Endodermal cell (in vitro differentiated cells): ENCODE results near the gene MAP3K4. TPM values are rescaled to one million over a fixed set of nuclear protein-coding genes. Genes with fewer than 3 reads are reported as not detected.

ENCODE experiments used
- DNase-seq: peaks from one replicate; pipeline ENCODE4 v3.0.0-alpha.2; 2017
- H3K27ac ChIP-seq: 2 replicates; pipeline ENCODE4 v1.5.1; 2013; ENCODE audit warnings: mild to moderate bottlenecking, low read depth, low read length, moderate library complexity
- H3K27me3 ChIP-seq: 2 replicates; pipeline ENCODE4 v1.6.1; 2013; ENCODE audit warnings: mild to moderate bottlenecking, low read length, moderate library complexity; ENCODE audit not compliant: insufficient read depth, control insufficient read depth, poor library complexity, severe bottlenecking
- H3K36me3 ChIP-seq: 2 replicates; pipeline ENCODE4 v1.7.0; 2013; ENCODE audit warnings: mild to moderate bottlenecking, low read length, moderate library complexity; ENCODE audit not compliant: control insufficient read depth, insufficient read depth
- H3K4me1 ChIP-seq: one replicate; pipeline ENCODE4 v1.7.0; 2013; ENCODE audit warnings: low read length; ENCODE audit not compliant: control insufficient read depth, insufficient read depth
- H3K4me3 ChIP-seq: 2 replicates; pipeline ENCODE4 v1.5.1; 2013; ENCODE audit warnings: mild to moderate bottlenecking, low read length, moderate library complexity
- H3K9ac ChIP-seq: 2 replicates; pipeline ENCODE4 v1.6.1; 2013; ENCODE audit warnings: mild to moderate bottlenecking, low read length, moderate library complexity; ENCODE audit not compliant: poor library complexity, severe bottlenecking; ENCODE audit errors: extremely low read depth
- H3K9me3 ChIP-seq: 2 replicates; pipeline ENCODE4 v1.6.1; 2013; ENCODE audit warnings: mild to moderate bottlenecking, low read length, moderate library complexity; ENCODE audit not compliant: control insufficient read depth
- H3K27ac Mint-ChIP-seq: 2 replicates; pipeline ENCODE4 v1.8.0; 2020; ENCODE audit warnings: mixed read lengths
- H3K27me3 Mint-ChIP-seq: 2 replicates; pipeline ENCODE4 v1.8.0; 2021; ENCODE audit warnings: mild to moderate bottlenecking, mixed read lengths; ENCODE audit not compliant: insufficient read depth
- H3K36me3 Mint-ChIP-seq: 2 replicates; pipeline ENCODE4 v1.8.0; 2020; ENCODE audit warnings: low read depth, mixed read lengths
- H3K4me1 Mint-ChIP-seq: 2 replicates; pipeline ENCODE4 v1.8.0; 2020; ENCODE audit warnings: mixed read lengths
- H3K4me3 Mint-ChIP-seq: 2 replicates; pipeline ENCODE4 v1.8.0; 2020; ENCODE audit warnings: mild to moderate bottlenecking, moderate library complexity, mixed read lengths
- H3K9me3 Mint-ChIP-seq: 2 replicates; pipeline ENCODE4 v1.8.0; 2020; ENCODE audit warnings: mild to moderate bottlenecking, mixed read lengths
- CTCF ChIP-seq: fragments of 200-600 bp; sonication (generic); conservative IDR thresholded peaks from 2 replicates; pipeline ENCODE4 v1.5.0; 2021; ENCODE audit warnings: antibody characterized with exemption, mild to moderate bottlenecking
- WGBS, 2 experiments: methylation state at CpG; one replicate each; pipeline versions ENCODE4 v1.1.5 to v1.1.7; 2013; ENCODE audit warnings: missing lambda C conversion rate in 2 of 2, mixed read lengths in 1 of 2; ENCODE audit not compliant: insufficient coverage in 1 of 2, insufficient read length in 1 of 2; 5-methylcytosine and 5-hydroxymethylcytosine counted together
- total RNA-seq, 2 donors: library from RNA; stranded (reverse); fragmentation: NEBNext Ultra II Directional in 1 of 2; extraction: Animal tissue kit (Norgen Biotek cat#: 25700) in 1 of 2; gene quantifications; 2 replicates in 1 of 2; 3 replicates in 1 of 2; pipeline ENCODE4 v1.2.1, GENCODE V29; 2021

MAP3K4 gene
- total RNA-seq, 2 donors from 2014 or later = 82.8 to 105 TPM

DNA sequence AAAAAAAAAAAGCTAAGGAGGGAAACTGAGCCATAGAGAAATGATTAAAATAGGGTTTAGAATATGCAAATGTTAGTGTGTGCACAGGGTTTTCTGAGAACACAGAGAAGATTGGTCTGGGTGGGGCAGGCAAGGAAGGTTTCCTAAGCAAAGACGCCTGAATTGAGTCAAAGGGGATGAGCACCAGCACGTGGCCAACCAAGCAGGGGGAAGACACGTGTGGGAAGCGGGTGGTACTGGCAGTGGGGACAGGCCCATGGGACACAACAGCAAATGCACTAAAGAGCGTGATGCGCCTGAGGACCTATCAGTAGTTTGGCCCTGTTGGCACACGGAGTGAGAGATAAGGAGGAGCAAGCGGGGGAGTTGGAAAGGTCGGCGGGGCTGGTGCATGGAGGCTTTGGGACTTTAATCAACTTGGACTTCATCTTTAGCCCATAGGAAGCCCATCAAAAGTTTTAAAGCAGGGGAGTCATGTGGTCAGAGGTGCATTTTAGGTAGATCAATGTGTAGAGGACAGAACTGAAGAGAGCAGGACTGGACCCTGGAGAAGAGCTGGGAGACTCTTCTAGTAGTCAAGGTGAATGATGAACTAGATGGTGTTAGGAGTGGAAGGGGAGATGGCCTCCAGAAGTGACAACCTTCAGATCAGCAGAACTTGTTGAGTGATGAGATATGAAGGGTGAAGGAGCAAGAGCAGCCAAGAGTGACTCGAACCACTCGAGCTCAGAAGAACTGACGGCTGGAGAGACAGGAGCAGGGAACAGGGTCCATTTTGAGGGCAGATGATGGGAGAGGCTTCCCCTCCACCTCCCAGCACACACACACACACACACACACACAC lies 40.2 kb upstream of the MAP3K4 start:
- H3K4me1 Mint-ChIP-seq = peaks cover 27% of the 10 kb centered on the region
- Histone ChIP-seq H3K9me3 (no peaks in the 10 kb centered on the region), H3K27me3 (no peaks in the 10 kb centered on the region), H3K27ac (no peak overlapping the region), H3K9ac (no peak overlapping the region), H3K4me1 (no peaks in the 10 kb centered on the region), H3K36me3 (no peaks in the 10 kb centered on the region), H3K4me3 (no peak overlapping the region)
- no peak for TF ChIP-seq CTCF
- peaks cover 2% of the 10 kb centered on the region for H3K36me3 Mint-ChIP-seq
- no peak overlapping the region for H3K4me3 Mint-ChIP-seq
- 93 to 97% methylated on average over 9 to 13 of the region's 13 CpGs for WGBS, 2 experiments
- H3K27me3 Mint-ChIP-seq = no peaks in the 10 kb centered on the region
- no peak for DNase-seq
- H3K9me3 Mint-ChIP-seq = no peaks in the 10 kb centered on the region
- no peak overlapping the region for H3K27ac Mint-ChIP-seq

- peaks cover 33% of the 10 kb centered on the region for H3K4me1 Mint-ChIP-seq
Measured at GRCh38 chr6:160952633-160953281, 38.8 kb upstream of the MAP3K4 start.

More at GRCh38 chr6:160952633-160953281, 38.8 kb upstream of the MAP3K4 start:
- no peaks in the 10 kb centered on the region for H3K9me3 ChIP-seq
- no peaks in the 10 kb centered on the region for H3K27me3 ChIP-seq
- no peaks in the 10 kb centered on the region for H3K27me3 Mint-ChIP-seq
- no peak overlapping the region for H3K4me3 Mint-ChIP-seq
- no peaks in the 10 kb centered on the region for H3K9me3 Mint-ChIP-seq
- no peaks in the 10 kb centered on the region for H3K36me3 ChIP-seq
- H3K4me3 ChIP-seq = no peak overlapping the region
- no peak overlapping the region for H3K27ac Mint-ChIP-seq
- WGBS, 2 experiments = 76 to 79% methylated on average over 5 to 11 of the region's 11 CpGs
- no peak for DNase-seq
- no peak overlapping the region for H3K9ac ChIP-seq
- H3K36me3 Mint-ChIP-seq = peaks cover 2% of the 10 kb centered on the region
- no peak for TF ChIP-seq CTCF
- no peaks in the 10 kb centered on the region for H3K4me1 ChIP-seq
- peak overlapping the region; percentile 66 for H3K27ac ChIP-seq
